Uterus (tissue), 2 donors: ENCODE measurements around the gene LCA5.

Experiments used
- POLR2A ChIP-seq, 2 donors: fragments of 450-650 bp; IDR thresholded peaks; one replicate each; pipeline ENCODE4 v1.6.1; 2016; ENCODE audit warnings: antibody characterized with exemption in 2 of 2, mild to moderate bottlenecking in 1 of 2, moderate library complexity in 1 of 2
- TF ChIP-seq, protein P1 (sequence below), 4 experiments: fragments of 200-600 bp in 2 of 4; fragments of 450-650 bp in 2 of 4; sonication (generic) in 2 of 4; IDR thresholded peaks; one replicate each; pipeline ENCODE4 v1.5.1; 2016 to 2019; ENCODE audit warnings: antibody characterized with exemption in 4 of 4, mild to moderate bottlenecking in 2 of 4, moderate library complexity in 1 of 4

DNA sequence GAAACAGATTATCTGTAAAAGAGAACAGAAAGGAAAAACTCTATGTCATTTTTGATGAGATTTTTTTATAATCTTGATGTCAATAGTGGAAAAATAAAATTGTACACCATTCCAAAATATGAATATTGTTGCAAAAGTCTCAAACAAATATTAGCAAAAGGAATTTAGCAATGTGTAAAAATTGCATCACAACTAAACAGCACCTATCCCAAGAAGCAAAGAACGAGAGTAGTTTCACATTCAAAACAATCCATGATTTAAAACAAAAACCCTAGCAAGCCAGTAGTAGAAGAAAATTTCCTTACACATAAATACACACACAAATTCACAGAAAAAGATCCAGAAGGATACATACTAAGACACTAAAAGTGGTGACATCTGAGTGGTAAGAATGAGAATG, 38.4 kb downstream of the LCA5 start:
- TF ChIP-seq, protein P1, sequence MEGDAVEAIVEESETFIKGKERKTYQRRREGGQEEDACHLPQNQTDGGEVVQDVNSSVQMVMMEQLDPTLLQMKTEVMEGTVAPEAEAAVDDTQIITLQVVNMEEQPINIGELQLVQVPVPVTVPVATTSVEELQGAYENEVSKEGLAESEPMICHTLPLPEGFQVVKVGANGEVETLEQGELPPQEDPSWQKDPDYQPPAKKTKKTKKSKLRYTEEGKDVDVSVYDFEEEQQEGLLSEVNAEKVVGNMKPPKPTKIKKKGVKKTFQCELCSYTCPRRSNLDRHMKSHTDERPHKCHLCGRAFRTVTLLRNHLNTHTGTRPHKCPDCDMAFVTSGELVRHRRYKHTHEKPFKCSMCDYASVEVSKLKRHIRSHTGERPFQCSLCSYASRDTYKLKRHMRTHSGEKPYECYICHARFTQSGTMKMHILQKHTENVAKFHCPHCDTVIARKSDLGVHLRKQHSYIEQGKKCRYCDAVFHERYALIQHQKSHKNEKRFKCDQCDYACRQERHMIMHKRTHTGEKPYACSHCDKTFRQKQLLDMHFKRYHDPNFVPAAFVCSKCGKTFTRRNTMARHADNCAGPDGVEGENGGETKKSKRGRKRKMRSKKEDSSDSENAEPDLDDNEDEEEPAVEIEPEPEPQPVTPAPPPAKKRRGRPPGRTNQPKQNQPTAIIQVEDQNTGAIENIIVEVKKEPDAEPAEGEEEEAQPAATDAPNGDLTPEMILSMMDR (IDR thresholded peaks at IDR 0.05), result no peak
- no peak for TF ChIP-seq POLR2A (IDR thresholded peaks at IDR 0.05)
